B cell (primary cell): ENCODE data around the gene ARID3A. TPM values are rescaled to one million over a fixed set of nuclear protein-coding genes. Genes with fewer than 3 reads are reported as not detected.
A peak's percentile ranks its signal among the peaks of the same experiment; 100 is the strongest.

ENCODE experiments used
- ATAC-seq: fragments of 200-7000 bp; cut with Tn5 transposase; one replicate; pipeline ENCODE4 v1.10.0; 2021; ENCODE audit warnings: low read depth, mild to moderate bottlenecking, moderate number of reproducible peaks, moderate library complexity
- CTCF ChIA-PET: fragments of 350-600 bp; sonication (Branson Sonifier 250); formaldehyde crosslinking; loops from one replicate; lab custom pipeline; 2021; ENCODE audit warnings: antibody characterized with exemption, inconsistent platforms; lab: Charles Lee
- POLR2A ChIA-PET: fragments of 350-600 bp; sonication (Branson Sonifier 250); formaldehyde crosslinking; loops from one replicate; lab custom pipeline; 2021; ENCODE audit warnings: antibody characterized with exemption; lab: Charles Lee
- DNase-seq: peaks from one replicate; pipeline ENCODE4 v3.0.0; 2013
- H2AFZ ChIP-seq: 2 replicates; pipeline ENCODE4 v1.6.1; 2012; ENCODE audit warnings: mild to moderate bottlenecking, low read depth, low read length; ENCODE audit not compliant: insufficient read depth, poor library complexity, severe bottlenecking
- H3K27ac ChIP-seq, 2 donors: 1 replicate in 1 of 2; 2 replicates in 1 of 2; pipeline ENCODE4 v1.5.1; 2012 to 2013; ENCODE audit warnings: low read length in 2 of 2, mild to moderate bottlenecking in 2 of 2, moderate library complexity in 1 of 2
- H3K27me3 ChIP-seq, 4 experiments: fragments of 200-600 bp in 1 of 4; sonication (generic) in 1 of 4; replicated peaks in 1 of 4; 1 replicate in 2 of 4; 2 replicates in 2 of 4; pipeline versions ENCODE4 v1.6.1 to v1.7.0; 2013 to 2016; ENCODE audit warnings: low read length in 3 of 4, mild to moderate bottlenecking in 2 of 4, mixed read lengths in 1 of 4, moderate library complexity in 1 of 4; ENCODE audit not compliant: insufficient read depth in 4 of 4, control insufficient read depth in 3 of 4; ENCODE audit errors: control extremely low read depth in 1 of 4
- H3K36me3 ChIP-seq, 2 experiments: replicated peaks in 1 of 2; 1 replicate in 1 of 2; 2 replicates in 1 of 2; pipeline versions ENCODE4 v1.6.1 to v1.7.1; 2013; ENCODE audit warnings: low read length in 1 of 2; ENCODE audit not compliant: insufficient read depth in 2 of 2, control insufficient read depth in 1 of 2; ENCODE audit errors: control extremely low read depth in 1 of 2, extremely low read depth in 1 of 2
- H3K4me1 ChIP-seq, 2 donors: fragments of 200-600 bp in 1 of 2; sonication (generic) in 1 of 2; 1 replicate in 1 of 2; 2 replicates in 1 of 2; pipeline versions ENCODE4 v1.5.1 to v1.6.1; 2013 to 2017; ENCODE audit warnings: low read length in 2 of 2; ENCODE audit not compliant: control insufficient read depth in 2 of 2, insufficient read depth in 2 of 2
- H3K4me2 ChIP-seq: replicated peaks from 2 replicates; pipeline ENCODE3; 2012; ENCODE audit warnings: mild to moderate bottlenecking, low read depth, low read length; ENCODE audit not compliant: poor library complexity, severe bottlenecking
- H3K4me3 ChIP-seq, 5 experiments: fragments of 200-600 bp in 1 of 5; sonication (generic) in 1 of 5; 1 replicate in 3 of 5; 2 replicates in 2 of 5; pipeline versions ENCODE4 v1.5.1 to v1.7.0; 2011 to 2016; ENCODE audit warnings: low read length in 4 of 5, mild to moderate bottlenecking in 4 of 5, low read depth in 2 of 5, control low read depth in 1 of 5, moderate library complexity in 1 of 5; ENCODE audit not compliant: insufficient read depth in 1 of 5; ENCODE audit errors: control extremely low read depth in 1 of 5, extremely low read depth in 1 of 5
- H3K79me2 ChIP-seq: fragments of 200-600 bp; sonication (generic); one replicate; pipeline ENCODE4 v1.6.0; 2016; ENCODE audit warnings: low read length; ENCODE audit not compliant: control insufficient read depth, insufficient read depth
- H3K9ac ChIP-seq: fragments of 200-600 bp; sonication (generic); 2 replicates; pipeline ENCODE4 v1.6.1; 2017; ENCODE audit warnings: mild to moderate bottlenecking, low read length, moderate library complexity
- H3K9me3 ChIP-seq, 3 donors: one replicate each; pipeline versions ENCODE4 v1.6.1 to v1.7.1; 2013; ENCODE audit warnings: low read length in 2 of 3; ENCODE audit not compliant: control insufficient read depth in 2 of 3, insufficient read depth in 1 of 3; ENCODE audit errors: control extremely low read depth in 1 of 3
- H4K20me1 ChIP-seq: 2 replicates; pipeline ENCODE4 v1.6.0; 2012; ENCODE audit warnings: mild to moderate bottlenecking, low read length; ENCODE audit not compliant: insufficient read depth, control insufficient read depth, poor library complexity, severe bottlenecking
- H3K27ac Mint-ChIP-seq: one replicate; pipeline ENCODE4 v1.8.0; 2021; ENCODE audit warnings: mixed read lengths
- H3K27me3 Mint-ChIP-seq: one replicate; pipeline ENCODE4 v1.8.0; 2021; ENCODE audit warnings: mixed read lengths
- H3K4me1 Mint-ChIP-seq: one replicate; pipeline ENCODE4 v1.8.0; 2021; ENCODE audit warnings: mixed read lengths
- H3K4me3 Mint-ChIP-seq: one replicate; pipeline ENCODE4 v1.8.0; 2021; ENCODE audit warnings: mixed read lengths
- H3K9me3 Mint-ChIP-seq: one replicate; pipeline ENCODE4 v1.8.0; 2022; ENCODE audit warnings: mixed read lengths; ENCODE audit not compliant: insufficient read depth
- EZH2 ChIP-seq: IDR thresholded peaks from 2 replicates; pipeline ENCODE4 v1.6.1; 2012; ENCODE audit warnings: borderline replicate concordance, low read depth, mild to moderate bottlenecking, moderate library complexity, low read length; ENCODE audit not compliant: insufficient read depth, poor library complexity, severe bottlenecking
- WGBS: methylation state at CpG from one replicate; pipeline ENCODE4 v1.1.5; 2013; ENCODE audit warnings: missing lambda C conversion rate; ENCODE audit not compliant: insufficient coverage; 5-methylcytosine and 5-hydroxymethylcytosine counted together
- intact Hi-C: fragments of 100-400 bp; cut with micrococcal nuclease; formaldehyde crosslinking; loops from one replicate; pipeline ENCODE4 v1.10.0; 2022
- polyA plus RNA-seq: library from polyadenylated mRNA; depleted of rRNA; stranded (reverse); fragments of >200 nt; gene quantifications from 2 replicates; pipeline ENCODE4 v1.2.3, GENCODE V29; 2012
- total RNA-seq, 2 donors: library from RNA; stranded (reverse); fragments of 120-200 nt in 1 of 2; gene quantifications; 1 replicate in 1 of 2; 2 replicates in 1 of 2; pipeline versions ENCODE4 v1.2.3 to v1.2.4, GENCODE V29; 2013 to 2022
- TF ChIP-seq, protein P1 (sequence below): fragments of 200-600 bp; IDR thresholded peaks from one replicate; pipeline ENCODE4 v1.8.0; 2022; ENCODE audit warnings: antibody characterized with exemption, mild to moderate bottlenecking

ARID3A gene
- total and polyA plus RNA-seq, 2 donors (not counting 1 experiment from before 2014, with no cell fraction given) = 22.9 to 60.5 TPM

DNA sequence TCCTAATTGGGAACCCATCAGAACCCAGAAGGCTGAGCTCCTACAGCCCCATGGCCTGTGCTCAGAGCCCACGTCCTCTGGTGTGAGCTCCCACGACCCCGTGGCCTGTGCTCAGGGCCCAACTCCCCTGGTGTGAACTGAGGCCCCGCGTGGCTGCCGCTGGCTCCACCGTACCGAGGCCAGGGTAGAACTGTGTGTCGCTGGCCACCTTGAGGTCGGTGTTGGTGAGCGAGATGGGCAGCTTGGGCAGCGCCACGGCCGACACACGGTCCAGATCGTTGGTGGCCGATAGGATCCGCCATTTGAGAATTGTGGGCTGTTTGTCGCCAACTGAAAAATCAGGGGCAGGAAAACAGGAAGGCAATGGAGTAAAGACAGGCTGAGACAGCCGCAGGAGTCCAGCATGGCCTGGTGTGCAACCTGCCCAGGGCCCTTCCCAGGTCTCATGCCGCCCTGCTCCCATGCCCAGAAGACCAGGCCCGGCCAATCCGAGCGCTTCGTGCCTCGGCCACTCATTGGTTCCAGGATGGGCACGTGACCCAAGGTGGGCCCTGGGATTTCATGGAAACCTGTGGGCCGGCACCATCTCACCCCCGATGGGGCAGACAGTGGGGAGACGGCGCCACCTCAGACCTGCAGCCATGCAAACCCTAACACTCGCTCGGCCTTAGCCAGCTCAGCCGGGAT lies 44.3 kb upstream of the ARID3A start:
- no peak overlapping the region for H2AFZ ChIP-seq
- intact Hi-C loops = no loop called here
- no peak overlapping the region for H3K4me3 Mint-ChIP-seq
- TF ChIP-seq EZH2 = no peak
- TF ChIP-seq, protein P1, sequence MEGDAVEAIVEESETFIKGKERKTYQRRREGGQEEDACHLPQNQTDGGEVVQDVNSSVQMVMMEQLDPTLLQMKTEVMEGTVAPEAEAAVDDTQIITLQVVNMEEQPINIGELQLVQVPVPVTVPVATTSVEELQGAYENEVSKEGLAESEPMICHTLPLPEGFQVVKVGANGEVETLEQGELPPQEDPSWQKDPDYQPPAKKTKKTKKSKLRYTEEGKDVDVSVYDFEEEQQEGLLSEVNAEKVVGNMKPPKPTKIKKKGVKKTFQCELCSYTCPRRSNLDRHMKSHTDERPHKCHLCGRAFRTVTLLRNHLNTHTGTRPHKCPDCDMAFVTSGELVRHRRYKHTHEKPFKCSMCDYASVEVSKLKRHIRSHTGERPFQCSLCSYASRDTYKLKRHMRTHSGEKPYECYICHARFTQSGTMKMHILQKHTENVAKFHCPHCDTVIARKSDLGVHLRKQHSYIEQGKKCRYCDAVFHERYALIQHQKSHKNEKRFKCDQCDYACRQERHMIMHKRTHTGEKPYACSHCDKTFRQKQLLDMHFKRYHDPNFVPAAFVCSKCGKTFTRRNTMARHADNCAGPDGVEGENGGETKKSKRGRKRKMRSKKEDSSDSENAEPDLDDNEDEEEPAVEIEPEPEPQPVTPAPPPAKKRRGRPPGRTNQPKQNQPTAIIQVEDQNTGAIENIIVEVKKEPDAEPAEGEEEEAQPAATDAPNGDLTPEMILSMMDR = no peak
- H4K20me1 ChIP-seq = peaks cover 49% of the 10 kb centered on the region
- peaks cover 58% of the 10 kb centered on the region for H3K79me2 ChIP-seq
- H3K27ac Mint-ChIP-seq = peak overlapping the region; percentile 6
- no peak for ATAC-seq
- H3K9me3 Mint-ChIP-seq = no peaks in the 10 kb centered on the region
- no peaks in the 10 kb centered on the region for H3K27me3 Mint-ChIP-seq
- H3K27me3 ChIP-seq = no peaks in the 10 kb centered on the region
- 97% methylated on average over 34 of the region's 34 CpGs for WGBS
- no peak for DNase-seq
- H3K9ac ChIP-seq = no peak overlapping the region
- ChIA-PET POLR2A (no interaction called here), CTCF (interaction anchor here (1.1 to 1.2 kb wide), 2 partner anchors 18 to 39 kb away, joined by 3 read pairs; no protein-coding TSS in a partner anchor)
- peaks cover 0 to 64% of the 10 kb centered on the region in 2 experiments for H3K36me3 ChIP-seq
- no peak overlapping the region for H3K4me3 ChIP-seq
- H3K9me3 ChIP-seq = no peaks in the 10 kb centered on the region
- no peaks in the 10 kb centered on the region for H3K4me1 Mint-ChIP-seq
- no peak overlapping the region for H3K27ac ChIP-seq
- H3K4me1 ChIP-seq = no peaks in the 10 kb centered on the region
- H3K4me2 ChIP-seq = no peak overlapping the region

DNA sequence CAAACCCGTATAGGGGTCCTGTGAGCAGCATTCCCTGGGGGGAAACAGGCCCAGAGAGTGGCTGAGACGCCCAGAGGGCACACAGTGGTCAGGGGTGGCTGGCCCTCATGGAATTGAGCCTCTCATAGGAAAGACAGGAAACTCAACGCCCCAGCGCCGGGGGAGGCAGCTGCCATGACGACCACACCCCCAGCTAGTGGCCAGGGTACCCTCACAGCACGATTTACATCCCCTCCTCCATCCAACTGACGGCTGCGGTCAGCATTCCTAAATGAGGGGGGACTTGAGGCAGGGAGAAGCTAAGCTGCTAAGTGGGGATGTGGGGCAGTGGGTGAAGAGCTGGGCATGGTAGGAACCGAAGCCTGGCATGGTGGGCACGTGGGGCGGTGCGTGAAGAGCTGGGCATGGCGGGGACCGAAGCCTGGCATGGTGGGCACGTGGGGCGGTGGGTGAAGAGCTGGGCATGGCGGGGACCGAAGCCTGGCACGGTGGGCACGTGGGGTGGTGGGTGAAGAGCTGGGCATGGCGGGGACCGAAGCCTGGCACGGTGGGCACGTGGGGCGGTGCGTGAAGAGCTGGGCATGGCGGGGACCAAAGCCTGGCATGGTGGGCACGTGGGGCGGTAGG lies 42.9 kb upstream of the ARID3A start:
- Mint-ChIP-seq H3K27ac (no peak overlapping the region), H3K27me3 (no peaks in the 10 kb centered on the region), H3K4me3 (no peak overlapping the region), H3K9me3 (no peaks in the 10 kb centered on the region), H3K4me1 (no peaks in the 10 kb centered on the region)
- Histone ChIP-seq H2AFZ (no peak overlapping the region), H3K4me2 (no peak overlapping the region), H3K27me3 (no peaks in the 10 kb centered on the region), H4K20me1 (peaks cover 51% of the 10 kb centered on the region), H3K36me3 (peaks cover 0 to 71% of the 10 kb centered on the region in 2 experiments), H3K9me3 (no peaks in the 10 kb centered on the region), H3K79me2 (peaks cover 58% of the 10 kb centered on the region), H3K27ac (no peak overlapping the region), H3K9ac (no peak overlapping the region), H3K4me1 (peaks cover 0 to 6% of the 10 kb centered on the region in 2 donors), H3K4me3 (no peak overlapping the region)
- CTCF ChIA-PET = interaction anchor here (0.8 to 1.2 kb wide), 2 partner anchors 37 to 99 kb away, joined by 3 read pairs; no protein-coding TSS in a partner anchor
- DNase-seq (no peak), ATAC-seq (no peak)
- no peak for TF ChIP-seq EZH2
- TF ChIP-seq, protein P1 = no peak
- POLR2A ChIA-PET = interaction anchor here (0.7 kb wide), 1 partner anchor 20 kb away, joined by 6 read pairs; no protein-coding TSS in a partner anchor
- intact Hi-C loops = no loop called here
- 92% methylated on average over 8 of the region's 30 CpGs for WGBS
